Measurements from ENCODE around the gene CCM2.

GRCh38 chr7:45057878-45058277 is 57.9 kb downstream of the CCM2 start:
- TF ChIP-seq CTCF (IDR thresholded peaks at IDR 0.05) (no peak), ZC3H11A (IDR thresholded peaks at IDR 0.05) (no peak), CHD4 (IDR thresholded peaks at IDR 0.05; ENCODE audit: borderline replicate concordance) (no peak), BHLHE40 (IDR thresholded peaks at IDR 0.05; ENCODE audit: low read depth, low read length) (no peak), USF2 (IDR thresholded peaks at IDR 0.05) (no peak), PHF8 (IDR thresholded peaks at IDR 0.05; ENCODE audit: borderline replicate concordance, low read depth) (no peak), EP300 (IDR thresholded peaks at IDR 0.05) (no peak)

All from A549 (cell line).